ENCODE results near the gene AATK.

Gene AATK

GRCh38 chr17:81204578-81204977 is 38.6 kb upstream of the AATK start:
- Histone ChIP-seq H3K9ac (ENCODE audit: low read length) (no peak overlapping the region), H3K27ac (ENCODE audit: low read length) (no peak overlapping the region), H3K27me3 (ENCODE audit: control insufficient read depth, insufficient read depth, low read length) (no peaks in the 10 kb centered on the region), H3K4me1 (ENCODE audit: control insufficient read depth, low read depth, low read length) (no peaks in the 10 kb centered on the region), H3K9me3 (ENCODE audit: control insufficient read depth, low read depth, low read length) (no peaks in the 10 kb centered on the region), H3K4me3 (ENCODE audit: low read length) (no peak overlapping the region), H3K36me3 (ENCODE audit: control insufficient read depth, low read depth, low read length) (peaks cover 3% of the 10 kb centered on the region)

GRCh38 chr17:81203136-81203535 is 37.1 kb upstream of the AATK start:
- H3K9ac ChIP-seq (ENCODE audit: low read length): no peak overlapping the region
- H3K27ac ChIP-seq (ENCODE audit: low read length): no peak overlapping the region
- no peaks in the 10 kb centered on the region for H3K4me1 ChIP-seq (ENCODE audit: control insufficient read depth, low read depth, low read length)
- peaks cover 8% of the 10 kb centered on the region for H3K36me3 ChIP-seq (ENCODE audit: control insufficient read depth, low read depth, low read length)
- H3K27me3 ChIP-seq (ENCODE audit: control insufficient read depth, insufficient read depth, low read length): no peaks in the 10 kb centered on the region
- no peaks in the 10 kb centered on the region for H3K9me3 ChIP-seq (ENCODE audit: control insufficient read depth, low read depth, low read length)
- H3K4me3 ChIP-seq (ENCODE audit: low read length): no peak overlapping the region

GRCh38 chr17:81202318-81202717 is 36.3 kb upstream of the AATK start:
- no peaks in the 10 kb centered on the region for H3K4me1 ChIP-seq (ENCODE audit: control insufficient read depth, low read depth, low read length)

GRCh38 chr17:81200695-81201580 is 34.9 kb upstream of the AATK start:
- Histone ChIP-seq H3K4me1 (ENCODE audit: control insufficient read depth, low read depth, low read length) (no peaks in the 10 kb centered on the region), H3K27ac (ENCODE audit: low read length) (no peak overlapping the region), H3K36me3 (ENCODE audit: control insufficient read depth, low read depth, low read length) (peaks cover 11% of the 10 kb centered on the region), H3K27me3 (ENCODE audit: control insufficient read depth, insufficient read depth, low read length) (no peaks in the 10 kb centered on the region), H3K9me3 (ENCODE audit: control insufficient read depth, low read depth, low read length) (no peaks in the 10 kb centered on the region), H3K9ac (ENCODE audit: low read length) (no peak overlapping the region), H3K4me3 (ENCODE audit: low read length) (no peak overlapping the region)

More at GRCh38 chr17:81202318-81202717, 36.3 kb upstream of the AATK start:
- Histone ChIP-seq H3K27ac (ENCODE audit: low read length) (no peak overlapping the region), H3K9ac (ENCODE audit: low read length) (no peak overlapping the region), H3K9me3 (ENCODE audit: control insufficient read depth, low read depth, low read length) (no peaks in the 10 kb centered on the region), H3K27me3 (ENCODE audit: control insufficient read depth, insufficient read depth, low read length) (no peaks in the 10 kb centered on the region), H3K36me3 (ENCODE audit: control insufficient read depth, low read depth, low read length) (peaks cover 11% of the 10 kb centered on the region), H3K4me3 (ENCODE audit: low read length) (no peak overlapping the region)

GRCh38 chr17:81200201-81200600 is 34.2 kb upstream of the AATK start:
- Histone ChIP-seq H3K9ac (ENCODE audit: low read length) (no peak overlapping the region), H3K27me3 (ENCODE audit: control insufficient read depth, insufficient read depth, low read length) (no peaks in the 10 kb centered on the region), H3K9me3 (ENCODE audit: control insufficient read depth, low read depth, low read length) (no peaks in the 10 kb centered on the region), H3K36me3 (ENCODE audit: control insufficient read depth, low read depth, low read length) (peaks cover 14% of the 10 kb centered on the region), H3K4me1 (ENCODE audit: control insufficient read depth, low read depth, low read length) (no peaks in the 10 kb centered on the region), H3K4me3 (ENCODE audit: low read length) (no peak overlapping the region), H3K27ac (ENCODE audit: low read length) (no peak overlapping the region)

- peaks cover 11% of the 10 kb centered on the region for H3K36me3 ChIP-seq (ENCODE audit: control insufficient read depth, low read depth, low read length)
- no peaks in the 10 kb centered on the region for H3K9me3 ChIP-seq (ENCODE audit: control insufficient read depth, low read depth, low read length)
- H3K9ac ChIP-seq (ENCODE audit: low read length): no peak overlapping the region
- H3K4me1 ChIP-seq (ENCODE audit: control insufficient read depth, low read depth, low read length): no peaks in the 10 kb centered on the region
- H3K27ac ChIP-seq (ENCODE audit: low read length): no peak overlapping the region
- no peaks in the 10 kb centered on the region for H3K27me3 ChIP-seq (ENCODE audit: control insufficient read depth, insufficient read depth, low read length)
- H3K4me3 ChIP-seq (ENCODE audit: low read length): no peak overlapping the region
Observed at GRCh38 chr17:81199482-81199830, 33.4 kb upstream of the AATK start.

- Histone ChIP-seq H3K9ac (ENCODE audit: low read length) (no peak overlapping the region), H3K4me1 (ENCODE audit: control insufficient read depth, low read depth, low read length) (no peaks in the 10 kb centered on the region), H3K9me3 (ENCODE audit: control insufficient read depth, low read depth, low read length) (no peaks in the 10 kb centered on the region), H3K4me3 (ENCODE audit: low read length) (no peak overlapping the region), H3K36me3 (ENCODE audit: control insufficient read depth, low read depth, low read length) (peaks cover 11% of the 10 kb centered on the region), H3K27me3 (ENCODE audit: control insufficient read depth, insufficient read depth, low read length) (no peaks in the 10 kb centered on the region), H3K27ac (ENCODE audit: low read length) (no peak overlapping the region)
Observed at GRCh38 chr17:81198826-81199481, 32.9 kb upstream of the AATK start.

- Histone ChIP-seq H3K36me3 (ENCODE audit: control insufficient read depth, low read depth, low read length) (peaks cover 11% of the 10 kb centered on the region), H3K27ac (ENCODE audit: low read length) (no peak overlapping the region), H3K4me3 (ENCODE audit: low read length) (no peak overlapping the region), H3K4me1 (ENCODE audit: control insufficient read depth, low read depth, low read length) (no peaks in the 10 kb centered on the region), H3K9ac (ENCODE audit: low read length) (no peak overlapping the region), H3K9me3 (ENCODE audit: control insufficient read depth, low read depth, low read length) (no peaks in the 10 kb centered on the region), H3K27me3 (ENCODE audit: control insufficient read depth, insufficient read depth, low read length) (no peaks in the 10 kb centered on the region)
Observed at GRCh38 chr17:81197831-81198490, 31.9 kb upstream of the AATK start.

GRCh38 chr17:81197409-81197795 is 31.4 kb upstream of the AATK start:
- H3K4me1 ChIP-seq (ENCODE audit: control insufficient read depth, low read depth, low read length): no peaks in the 10 kb centered on the region
- H3K36me3 ChIP-seq (ENCODE audit: control insufficient read depth, low read depth, low read length): peaks cover 11% of the 10 kb centered on the region
- H3K4me3 ChIP-seq (ENCODE audit: low read length): no peak overlapping the region
- no peaks in the 10 kb centered on the region for H3K9me3 ChIP-seq (ENCODE audit: control insufficient read depth, low read depth, low read length)
- no peak overlapping the region for H3K9ac ChIP-seq (ENCODE audit: low read length)
- no peaks in the 10 kb centered on the region for H3K27me3 ChIP-seq (ENCODE audit: control insufficient read depth, insufficient read depth, low read length)
- H3K27ac ChIP-seq (ENCODE audit: low read length): no peak overlapping the region

- Histone ChIP-seq H3K4me1 (ENCODE audit: control insufficient read depth, low read depth, low read length) (no peaks in the 10 kb centered on the region), H3K4me3 (ENCODE audit: low read length) (no peak overlapping the region), H3K9me3 (ENCODE audit: control insufficient read depth, low read depth, low read length) (no peaks in the 10 kb centered on the region)
Observed at GRCh38 chr17:81196505-81197408, 30.7 kb upstream of the AATK start.

GRCh38 chr17:81195941-81196495 is 30.0 kb upstream of the AATK start:
- H3K4me3 ChIP-seq (ENCODE audit: low read length): no peak overlapping the region
- peaks cover 11% of the 10 kb centered on the region for H3K36me3 ChIP-seq (ENCODE audit: control insufficient read depth, low read depth, low read length)
- no peak overlapping the region for H3K9ac ChIP-seq (ENCODE audit: low read length)
- no peaks in the 10 kb centered on the region for H3K9me3 ChIP-seq (ENCODE audit: control insufficient read depth, low read depth, low read length)
- H3K4me1 ChIP-seq (ENCODE audit: control insufficient read depth, low read depth, low read length): no peaks in the 10 kb centered on the region
- H3K27me3 ChIP-seq (ENCODE audit: control insufficient read depth, insufficient read depth, low read length): no peaks in the 10 kb centered on the region
- no peak overlapping the region for H3K27ac ChIP-seq (ENCODE audit: low read length)

More at GRCh38 chr17:81196505-81197408, 30.7 kb upstream of the AATK start:
- no peak overlapping the region for H3K27ac ChIP-seq (ENCODE audit: low read length)
- H3K36me3 ChIP-seq (ENCODE audit: control insufficient read depth, low read depth, low read length): peaks cover 11% of the 10 kb centered on the region
- H3K9ac ChIP-seq (ENCODE audit: low read length): no peak overlapping the region
- H3K27me3 ChIP-seq (ENCODE audit: control insufficient read depth, insufficient read depth, low read length): no peaks in the 10 kb centered on the region
